GM18907 (cell line): ENCODE results near the gene CFL1.
"Not testable (repeated sequence)": the region's sequence is repeated elsewhere in the genome, so short reads cannot be mapped to it uniquely, and the experiment has no call there.

Source experiments
- ATAC-seq: cut with Tn5 transposase; IDR thresholded peaks from one replicate; pipeline ENCODE4 v1.9.1; 2021; ENCODE audit warnings: mild to moderate bottlenecking, moderate library complexity; ENCODE audit not compliant: unreplicated experiment

CFL1 gene

GRCh38 chr11:65859812-65860277 lies 1.9 kb upstream of the CFL1 start:
- ATAC-seq = no peak

- ATAC-seq = peak; percentile 58
These were observed 1.3 kb upstream of the CFL1 start for GRCh38 chr11:65859095-65859811.

- ATAC-seq = no peak
These were observed 704 bp upstream of the CFL1 start for GRCh38 chr11:65858681-65859087.

- peak; percentile 7 for ATAC-seq
These were observed 504 bp downstream of the CFL1 start for GRCh38 chr11:65857500-65857852.

- ATAC-seq = peak; percentile 29
These were observed 1.1 kb downstream of the CFL1 start for GRCh38 chr11:65856689-65857499.

- no peak for ATAC-seq
These were observed 2.0 kb downstream of the CFL1 start for GRCh38 chr11:65855927-65856363.

- ATAC-seq = no peak
These were observed 2.8 kb downstream of the CFL1 start for GRCh38 chr11:65854852-65855837.

GRCh38 chr11:65854161-65854592 lies 3.8 kb downstream of the CFL1 start:
- ATAC-seq = no peak

- ATAC-seq = no peak
These were observed 4.6 kb downstream of the CFL1 start for GRCh38 chr11:65853246-65853979.

- no peak for ATAC-seq
These were observed 5.3 kb downstream of the CFL1 start for GRCh38 chr11:65852508-65853245.

- ATAC-seq = no peak
These were observed 6.0 kb downstream of the CFL1 start for GRCh38 chr11:65851811-65852507.

- no peak for ATAC-seq
These were observed 6.8 kb downstream of the CFL1 start for GRCh38 chr11:65851083-65851579.

GRCh38 chr11:65850217-65851082 lies 7.5 kb downstream of the CFL1 start:
- ATAC-seq = no peak

- no peak for ATAC-seq
These were observed 8.2 kb downstream of the CFL1 start for GRCh38 chr11:65849771-65850216.

- ATAC-seq = no peak
These were observed 8.6 kb downstream of the CFL1 start for GRCh38 chr11:65849366-65849765.

GRCh38 chr11:65848693-65849092 lies 9.3 kb downstream of the CFL1 start:
- ATAC-seq = not testable (repeated sequence)

GRCh38 chr11:65847746-65848145 lies 10.2 kb downstream of the CFL1 start:
- no peak for ATAC-seq
